Stimulated activated CD4-positive, alpha-beta T cell treated with anti-CD3 and anti-CD28 coated beads, TNF-alpha, amount 100 ng/mL, for 48 hours (primary cell): ENCODE measurements around the gene IQCE.

Experiments used
- DNase-seq, 3 donors: peaks; one replicate each; pipeline ENCODE4 v3.0.0-alpha.2; 2020; ENCODE audit warnings: low read depth in 3 of 3

Gene IQCE

GRCh38 chr7:2646680-2647571 is 88.1 kb downstream of the IQCE start:
- no peak for DNase-seq

GRCh38 chr7:2647594-2648172 is 88.9 kb downstream of the IQCE start:
- no peak for DNase-seq

- DNase-seq, result no peak
Measured at GRCh38 chr7:2649139-2649838, 90.5 kb downstream of the IQCE start.

- DNase-seq, result no peak
Measured at GRCh38 chr7:2649991-2650390, 91.2 kb downstream of the IQCE start.

- no peak for DNase-seq
Measured at GRCh38 chr7:2650451-2650850, 91.7 kb downstream of the IQCE start.

DNA sequence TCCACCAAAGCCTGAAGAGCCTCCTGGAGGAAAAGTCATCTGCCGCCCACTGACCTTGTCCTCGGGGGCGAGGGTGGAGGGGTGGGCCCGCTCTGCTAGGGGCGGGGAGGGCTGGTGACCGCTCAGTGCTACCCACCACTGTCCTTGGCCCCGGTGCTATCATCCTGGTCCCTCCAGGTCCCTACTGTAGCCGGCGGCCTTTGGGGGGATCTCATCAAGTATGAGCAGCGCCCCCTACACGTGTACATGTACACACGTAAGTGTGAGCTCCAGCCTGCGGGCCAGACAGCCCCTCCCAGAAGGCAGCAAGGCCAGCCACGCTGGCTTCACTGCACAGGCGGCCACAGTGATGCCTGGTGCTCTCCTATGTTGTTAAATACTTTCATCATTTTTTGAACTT is 92.6 kb downstream of the IQCE start:
- no peak for DNase-seq

DNA sequence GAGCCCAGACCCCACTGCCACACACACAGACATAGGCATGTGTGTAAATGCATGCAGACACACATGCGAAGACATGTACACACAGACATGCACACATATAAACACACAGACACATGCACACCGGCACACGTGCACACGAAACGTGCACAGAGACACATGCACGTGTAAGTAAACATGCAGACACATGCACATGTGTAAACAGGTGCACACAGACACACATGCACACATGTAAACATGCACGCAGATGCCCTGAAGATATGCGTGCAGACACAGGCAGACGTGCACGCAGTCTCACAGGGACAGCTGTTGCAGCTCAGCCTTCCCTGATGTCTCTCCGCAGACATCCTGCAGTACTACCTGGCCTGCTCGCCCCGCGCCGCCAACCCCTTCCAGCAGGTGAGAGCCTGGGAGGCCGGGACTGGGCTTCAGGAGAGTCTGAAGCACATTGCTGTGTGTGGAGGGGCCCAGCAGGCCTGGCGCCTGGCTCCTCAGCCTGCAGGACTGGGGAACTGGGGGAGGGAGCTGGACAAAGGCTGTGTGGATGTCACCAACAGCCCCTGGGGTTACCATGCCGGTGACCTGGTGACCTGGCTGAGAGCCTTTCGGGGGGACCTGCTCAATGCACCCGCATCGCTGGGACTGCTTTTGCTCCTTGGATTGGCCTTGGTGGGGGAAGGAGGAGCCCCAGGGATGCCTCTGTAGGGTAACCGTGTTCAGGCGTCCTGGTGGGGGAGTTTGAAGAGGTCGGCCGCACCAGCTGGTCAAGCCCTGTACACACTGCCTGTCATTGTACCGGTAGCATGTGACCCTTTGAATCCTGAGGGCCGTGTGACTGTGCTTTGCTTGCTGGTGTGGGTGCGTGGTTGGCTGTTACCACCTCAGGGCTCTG is 93.3 kb downstream of the IQCE start:
- no peak for DNase-seq

DNA sequence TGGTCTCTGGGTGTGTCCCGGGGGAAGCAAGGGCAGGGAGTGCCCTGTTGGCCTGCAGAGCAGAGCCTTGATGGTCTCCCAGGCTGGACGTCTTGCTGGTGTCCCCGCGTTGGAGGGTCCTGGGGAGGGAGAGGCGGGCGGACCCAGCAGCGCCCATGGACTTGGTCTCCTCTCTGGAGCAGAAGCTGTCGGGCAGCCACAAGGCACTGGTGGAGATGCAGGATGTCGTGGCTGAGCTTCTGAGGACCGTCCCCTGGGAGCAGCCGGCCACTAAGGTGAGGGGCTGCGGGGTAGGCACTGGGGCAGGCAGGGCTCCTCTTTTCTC is 93.9 kb downstream of the IQCE start:
- no peak for DNase-seq

DNA sequence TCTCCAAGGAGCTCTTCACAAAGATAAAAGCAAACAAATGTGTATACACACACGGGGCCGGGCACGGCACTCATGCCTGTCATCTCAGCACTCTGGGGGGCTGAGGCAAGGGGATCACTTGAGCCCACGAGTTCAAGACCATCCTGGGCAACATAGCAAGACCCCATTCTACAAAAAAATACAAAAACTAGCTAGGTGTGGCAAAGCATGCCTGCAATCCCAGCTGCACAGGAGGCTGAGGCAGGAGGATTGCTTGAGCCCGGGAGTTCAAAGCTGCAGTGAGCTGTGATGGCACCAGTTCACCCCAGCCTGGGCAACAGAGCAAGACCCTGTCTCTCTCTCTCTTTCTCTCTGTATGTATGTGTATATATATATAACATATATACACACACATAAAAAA is 95.3 kb downstream of the IQCE start:
- no peak for DNase-seq

GRCh38 chr7:2655870-2656614 is 97.3 kb downstream of the IQCE start:
- DNase-seq, result no peak

DNA sequence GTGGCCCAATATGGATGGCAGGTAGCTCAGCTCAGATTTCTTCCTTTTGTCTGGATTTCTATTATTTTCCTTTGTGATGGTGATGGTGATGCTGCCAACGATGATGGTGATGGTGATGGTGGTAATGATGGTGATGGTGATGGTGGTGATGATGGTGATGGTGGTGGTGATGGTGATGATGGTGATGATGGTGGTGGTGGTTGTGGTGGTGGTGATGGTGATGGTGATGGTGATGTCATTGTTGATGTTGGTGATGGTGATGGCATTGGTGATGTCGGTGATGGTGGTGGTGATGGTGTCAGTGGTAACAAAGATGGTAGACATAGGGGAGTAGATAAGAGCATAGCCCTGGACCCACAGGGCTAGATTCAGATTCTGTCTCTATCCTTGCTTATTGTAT is 98.4 kb downstream of the IQCE start:
- no peak for DNase-seq

GRCh38 chr7:2657920-2658671 is 99.3 kb downstream of the IQCE start:
- no peak for DNase-seq

- DNase-seq, result no peak
Measured at GRCh38 chr7:2658941-2659340, 100.2 kb downstream of the IQCE start.

DNA sequence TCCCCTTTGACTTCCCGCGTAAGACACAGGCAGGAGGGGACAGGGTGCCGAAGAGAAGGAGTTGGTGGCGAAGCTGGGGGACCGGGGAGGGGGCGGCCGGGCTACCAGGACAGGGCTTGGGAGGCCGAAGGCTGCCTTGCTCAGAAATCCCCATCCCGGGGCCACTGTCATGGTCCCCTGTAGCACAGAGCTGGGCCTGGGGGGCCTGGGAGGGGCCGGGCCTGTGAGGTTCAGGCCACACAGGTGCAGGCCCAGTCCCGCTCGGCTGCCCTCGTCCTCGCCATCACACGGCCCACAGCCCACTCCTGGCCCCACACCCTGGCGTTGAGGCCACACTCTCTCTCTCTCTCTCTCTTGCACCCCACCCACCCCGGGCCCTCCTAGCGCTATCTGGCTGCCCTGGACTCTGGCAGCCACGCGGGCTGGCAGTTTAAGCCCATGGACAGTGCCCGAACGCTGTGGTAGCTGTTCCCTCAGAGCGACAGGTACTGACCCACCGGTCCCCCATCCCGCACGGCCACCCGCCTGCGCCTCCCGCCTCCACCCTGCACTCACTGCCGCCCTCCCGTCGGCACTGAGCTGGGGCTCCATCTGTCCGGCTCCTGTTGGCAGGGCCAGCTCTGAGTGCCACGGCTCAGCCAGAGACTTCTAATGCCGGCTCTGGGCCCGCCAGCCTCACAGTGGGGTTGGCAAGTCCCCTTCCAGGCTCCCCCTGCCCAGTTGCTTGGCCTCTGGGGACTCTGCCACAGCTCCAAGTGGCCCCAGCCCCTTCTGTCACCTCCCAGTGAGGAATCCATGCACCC is 101.0 kb downstream of the IQCE start:
- DNase-seq, result no peak

- no peak for DNase-seq
Measured at GRCh38 chr7:2660359-2661095, 101.7 kb downstream of the IQCE start.

GRCh38 chr7:2661096-2661449 is 102.3 kb downstream of the IQCE start:
- DNase-seq, result no peak

DNA sequence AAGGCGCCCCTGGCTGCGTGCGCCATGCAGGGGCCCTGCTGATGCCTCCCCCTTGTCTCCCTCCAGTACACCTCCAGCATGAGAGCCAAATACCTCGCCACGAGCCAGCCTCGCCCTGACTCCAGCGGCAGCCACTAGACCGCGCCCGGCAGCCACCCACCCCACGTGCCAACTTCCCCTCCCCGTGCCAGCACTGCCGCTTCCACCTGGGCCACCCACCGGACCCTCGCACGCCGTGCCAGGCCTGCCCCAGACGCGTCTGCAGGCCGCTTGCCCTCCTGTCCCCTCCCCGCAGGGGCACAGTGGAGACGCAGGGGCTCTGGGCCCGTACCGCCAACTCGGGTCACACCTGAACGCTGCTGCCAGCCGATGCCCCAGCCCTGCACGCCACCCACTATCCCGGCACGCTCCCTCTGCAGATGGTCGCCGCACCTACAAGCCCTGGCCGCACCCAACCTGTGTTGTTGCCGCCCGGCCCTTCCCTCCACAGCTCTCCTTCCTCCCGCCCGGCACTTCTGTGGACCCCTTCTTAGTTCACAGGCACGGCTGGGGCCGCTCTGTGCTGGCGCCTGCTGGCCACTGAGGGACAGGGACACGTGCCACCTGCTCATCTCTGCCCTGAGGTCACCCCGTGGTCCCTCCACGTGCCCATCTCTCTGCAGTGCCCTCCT is 103.0 kb downstream of the IQCE start:
- no peak for DNase-seq

- no peak for DNase-seq
Measured at GRCh38 chr7:2662273-2663120, 103.7 kb downstream of the IQCE start.
